ENCODE results near the gene CLRN1. TPM values are rescaled to one million over a fixed set of nuclear protein-coding genes. Genes with fewer than 3 reads are reported as not detected.
A peak's percentile ranks its signal among the peaks of the same experiment; 100 is the strongest.

The CLRN1 gene
- total RNA-seq, 2 donors from 2014 or later, result not detected

GRCh38 chr3:150928234-150928633, 44.3 kb downstream of the CLRN1 start:
- Mint-ChIP-seq H3K9me3 (no peaks in the 10 kb centered on the region), H3K36me3 (ENCODE audit: low read depth) (no peaks in the 10 kb centered on the region), H3K4me1 (peaks cover 4% of the 10 kb centered on the region), H3K27ac (no peak overlapping the region), H3K4me3 (no peak overlapping the region), H3K27me3 (ENCODE audit: insufficient read depth) (no peaks in the 10 kb centered on the region)
- no peaks in the 10 kb centered on the region for H3K4me1 ChIP-seq (ENCODE audit: control insufficient read depth, insufficient read depth, low read length)
- no peaks in the 10 kb centered on the region for H3K36me3 ChIP-seq (ENCODE audit: control insufficient read depth, insufficient read depth, low read length)
- H3K27me3 ChIP-seq (ENCODE audit: control insufficient read depth, insufficient read depth, low read length, poor library complexity, severe bottlenecking), result no peaks in the 10 kb centered on the region
- no peak for TF ChIP-seq CTCF (conservative IDR thresholded peaks at IDR 0.05)
- no peak overlapping the region for H3K4me3 ChIP-seq (ENCODE audit: low read length)
- H3K9me3 ChIP-seq (ENCODE audit: control insufficient read depth, low read length), result no peaks in the 10 kb centered on the region
- DNase-seq, result no peak
- no peak overlapping the region for H3K27ac ChIP-seq (ENCODE audit: low read depth, low read length)
- H3K9ac ChIP-seq (ENCODE audit: extremely low read depth, low read length, poor library complexity, severe bottlenecking), result no peak overlapping the region
- WGBS, 2 experiments (ENCODE audit: insufficient coverage in 1 of 2, insufficient read length in 1 of 2), result 91 to 100% methylated on average over 1 of the region's 1 CpG

GRCh38 chr3:150926328-150926727, 46.2 kb downstream of the CLRN1 start:
- H3K27me3 Mint-ChIP-seq (ENCODE audit: insufficient read depth), result no peaks in the 10 kb centered on the region

GRCh38 chr3:150925751-150926201, 46.8 kb downstream of the CLRN1 start:
- H3K4me3 ChIP-seq (ENCODE audit: low read length), result no peak overlapping the region
- no peaks in the 10 kb centered on the region for H3K9me3 ChIP-seq (ENCODE audit: control insufficient read depth, low read length)
- no peaks in the 10 kb centered on the region for H3K36me3 ChIP-seq (ENCODE audit: control insufficient read depth, insufficient read depth, low read length)
- no peaks in the 10 kb centered on the region for H3K4me1 ChIP-seq (ENCODE audit: control insufficient read depth, insufficient read depth, low read length)
- H3K9ac ChIP-seq (ENCODE audit: extremely low read depth, low read length, poor library complexity, severe bottlenecking), result no peak overlapping the region
- Mint-ChIP-seq H3K27ac (no peak overlapping the region), H3K9me3 (no peaks in the 10 kb centered on the region), H3K4me3 (peak overlapping the region; percentile 27), H3K36me3 (ENCODE audit: low read depth) (no peaks in the 10 kb centered on the region), H3K27me3 (ENCODE audit: insufficient read depth) (no peaks in the 10 kb centered on the region), H3K4me1 (peaks cover 4% of the 10 kb centered on the region)
- DNase-seq, result peak; percentile 94
- 24 to 28% methylated on average over 12 to 14 of the region's 14 CpGs for WGBS, 2 experiments (ENCODE audit: insufficient coverage in 1 of 2, insufficient read length in 1 of 2)
- H3K27ac ChIP-seq (ENCODE audit: low read depth, low read length), result no peak overlapping the region
- peak; percentile 90 for TF ChIP-seq CTCF (conservative IDR thresholded peaks at IDR 0.05)
- H3K27me3 ChIP-seq (ENCODE audit: control insufficient read depth, insufficient read depth, low read length, poor library complexity, severe bottlenecking), result no peaks in the 10 kb centered on the region

More at GRCh38 chr3:150926328-150926727, 46.2 kb downstream of the CLRN1 start:
- no peak for DNase-seq
- H3K9ac ChIP-seq (ENCODE audit: extremely low read depth, low read length, poor library complexity, severe bottlenecking), result no peak overlapping the region
- Mint-ChIP-seq H3K9me3 (no peaks in the 10 kb centered on the region), H3K4me1 (peaks cover 4% of the 10 kb centered on the region), H3K4me3 (no peak overlapping the region), H3K36me3 (ENCODE audit: low read depth) (no peaks in the 10 kb centered on the region), H3K27ac (no peak overlapping the region)
- H3K27ac ChIP-seq (ENCODE audit: low read depth, low read length), result no peak overlapping the region
- no peaks in the 10 kb centered on the region for H3K36me3 ChIP-seq (ENCODE audit: control insufficient read depth, insufficient read depth, low read length)
- H3K9me3 ChIP-seq (ENCODE audit: control insufficient read depth, low read length), result no peaks in the 10 kb centered on the region
- H3K27me3 ChIP-seq (ENCODE audit: control insufficient read depth, insufficient read depth, low read length, poor library complexity, severe bottlenecking), result no peaks in the 10 kb centered on the region
- 88 to 93% methylated on average over 6 to 7 of the region's 7 CpGs for WGBS, 2 experiments (ENCODE audit: insufficient coverage in 1 of 2, insufficient read length in 1 of 2)
- H3K4me3 ChIP-seq (ENCODE audit: low read length), result no peak overlapping the region
- no peaks in the 10 kb centered on the region for H3K4me1 ChIP-seq (ENCODE audit: control insufficient read depth, insufficient read depth, low read length)
- TF ChIP-seq CTCF (conservative IDR thresholded peaks at IDR 0.05), result no peak
